Measurements from ENCODE around the gene TTC3. TPM values are rescaled to one million over a fixed set of nuclear protein-coding genes. Genes with fewer than 3 reads are reported as not detected.

TTC3 gene
- total and polyA plus RNA-seq, 9 of the 15 experiments (the other 6 are each of a cell fraction or from before 2014, with no cell fraction given) = 17.5 to 92.0 (median 59.5) TPM

DNA sequence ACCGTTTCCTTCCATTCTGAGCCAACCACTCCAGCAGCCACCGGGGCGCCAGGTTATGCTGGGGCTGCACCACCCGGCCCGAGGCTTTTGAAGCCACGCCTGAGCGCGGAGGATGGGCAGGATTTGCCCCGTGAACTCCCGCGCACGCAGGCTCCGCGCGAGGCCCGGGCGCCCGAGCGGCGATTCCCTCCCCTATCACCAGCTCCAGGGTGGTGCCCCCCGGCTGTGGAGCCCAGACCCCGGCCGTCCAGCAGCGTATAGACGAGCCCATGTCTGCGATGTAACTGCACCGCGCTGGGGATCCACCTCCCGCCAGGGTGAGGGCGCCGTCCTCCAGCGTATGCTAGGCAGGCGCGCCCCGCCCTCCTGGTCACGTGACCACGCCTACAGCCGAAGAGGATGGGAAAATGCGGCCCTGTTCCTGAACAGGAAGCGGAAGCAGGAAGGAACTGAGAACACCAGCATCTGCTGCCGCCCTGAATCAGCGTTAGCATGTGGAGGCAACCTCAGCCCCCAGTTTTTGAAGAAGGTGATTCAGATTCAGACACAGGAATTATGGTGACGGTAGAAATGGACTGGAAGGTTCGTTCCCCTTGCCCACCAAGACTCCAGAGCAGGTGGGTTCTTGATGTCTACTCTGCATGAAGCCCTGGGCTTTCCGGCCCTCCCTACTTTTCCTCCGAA, 148.1 kb downstream of the TTC3 start (continued):
- TF ChIP-seq, protein P1, sequence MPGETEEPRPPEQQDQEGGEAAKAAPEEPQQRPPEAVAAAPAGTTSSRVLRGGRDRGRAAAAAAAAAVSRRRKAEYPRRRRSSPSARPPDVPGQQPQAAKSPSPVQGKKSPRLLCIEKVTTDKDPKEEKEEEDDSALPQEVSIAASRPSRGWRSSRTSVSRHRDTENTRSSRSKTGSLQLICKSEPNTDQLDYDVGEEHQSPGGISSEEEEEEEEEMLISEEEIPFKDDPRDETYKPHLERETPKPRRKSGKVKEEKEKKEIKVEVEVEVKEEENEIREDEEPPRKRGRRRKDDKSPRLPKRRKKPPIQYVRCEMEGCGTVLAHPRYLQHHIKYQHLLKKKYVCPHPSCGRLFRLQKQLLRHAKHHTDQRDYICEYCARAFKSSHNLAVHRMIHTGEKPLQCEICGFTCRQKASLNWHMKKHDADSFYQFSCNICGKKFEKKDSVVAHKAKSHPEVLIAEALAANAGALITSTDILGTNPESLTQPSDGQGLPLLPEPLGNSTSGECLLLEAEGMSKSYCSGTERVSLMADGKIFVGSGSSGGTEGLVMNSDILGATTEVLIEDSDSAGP (CRISPR knock-in tag; IDR thresholded peaks at IDR 0.05) = no peak
- TF ChIP-seq CEBPB (tag; IDR thresholded peaks at IDR 0.05) (no peak), MAZ (CRISPR knock-in tag; conservative IDR thresholded peaks at IDR 0.05 in 1 of 2, IDR thresholded peaks at IDR 0.05 in 1 of 2) (peak; percentile 65 to 89; a peak in 3 of 4 replicates), KLF1 (tag; IDR thresholded peaks at IDR 0.05) (0 out of 2 replicates have a peak, but pooled peaks have one; percentile 76), ZNF316 (IDR thresholded peaks at IDR 0.05) (no peak), POLR3A (IDR thresholded peaks at IDR 0.05; ENCODE audit: borderline replicate concordance, extremely low read depth, insufficient read depth, insufficient read length) (no peak), SMARCC2 (IDR thresholded peaks at IDR 0.05; ENCODE audit: low read depth) (no peak), ZNF655 (CRISPR knock-in tag; IDR thresholded peaks at IDR 0.05) (no peak), TOE1 (IDR thresholded peaks at IDR 0.05; ENCODE audit: borderline replicate concordance) (peak; percentile 99), TOE1 (CRISPR knock-in tag; IDR thresholded peaks at IDR 0.05; ENCODE audit: borderline replicate concordance, low read depth) (no peak), ZBTB17 (CRISPR knock-in tag; IDR thresholded peaks at IDR 0.05) (0 out of 2 replicates have a peak, but pooled peaks have one; percentile 42), RCOR1 (IDR thresholded peaks at IDR 0.05; ENCODE audit: borderline replicate concordance in 1 of 2, low read depth in 2 of 2, low read length in 2 of 2) (peak in 1 of 2 experiments; percentile 28; a peak in 1 of 4 replicates), RFX5 (IDR thresholded peaks at IDR 0.05; ENCODE audit: low read depth, low read length) (no peak), CBFB (CRISPR knock-in tag; IDR thresholded peaks at IDR 0.05) (no peak), ZBTB40 (IDR thresholded peaks at IDR 0.05) (peak; percentile 87), ZBTB40 (CRISPR knock-in tag; IDR thresholded peaks at IDR 0.05) (no peak; the same call in 1 of the 2 replicates)
